Lung (tissue), 12 donors: ENCODE data around the gene DCUN1D2. TPM values are rescaled to one million over a fixed set of nuclear protein-coding genes. Genes with fewer than 3 reads are reported as not detected.

Experiments
- ATAC-seq: fragments of 200-7000 bp; cut with Tn5 transposase; one replicate; pipeline ENCODE4 v1.9.1; 2020; ENCODE audit warnings: moderate number of reproducible peaks; ENCODE audit not compliant: insufficient read depth, low FRiP score
- DNase-seq, 3 donors: peaks; one replicate each; pipeline ENCODE4 v3.0.0-alpha.2; 2013 to 2017
- H3K27ac ChIP-seq, 2 donors: one replicate each; pipeline ENCODE4 v1.5.1; 2013; ENCODE audit warnings: mild to moderate bottlenecking in 2 of 2, moderate library complexity in 2 of 2, control low read depth in 1 of 2, inconsistent platforms in 1 of 2, low read depth in 1 of 2, low read length in 1 of 2
- H3K27me3 ChIP-seq, 3 donors: one replicate each; pipeline ENCODE4 v1.5.1; 2013; ENCODE audit warnings: low read length in 2 of 3; ENCODE audit not compliant: control insufficient read depth in 3 of 3, insufficient read depth in 3 of 3
- H3K36me3 ChIP-seq, 4 donors: one replicate each; pipeline ENCODE4 v1.5.1; 2013; ENCODE audit warnings: low read length in 4 of 4, mild to moderate bottlenecking in 1 of 4, moderate library complexity in 1 of 4; ENCODE audit not compliant: control insufficient read depth in 4 of 4, insufficient read depth in 4 of 4
- H3K4me1 ChIP-seq, 5 donors: one replicate each; pipeline ENCODE4 v1.5.1; 2013; ENCODE audit warnings: low read length in 5 of 5, mild to moderate bottlenecking in 2 of 5, moderate library complexity in 1 of 5; ENCODE audit not compliant: control insufficient read depth in 5 of 5, insufficient read depth in 5 of 5
- H3K4me3 ChIP-seq: one replicate; pipeline ENCODE4 v1.5.1; 2013; ENCODE audit warnings: mild to moderate bottlenecking, control low read depth, moderate library complexity
- H3K9ac ChIP-seq, 2 donors: one replicate each; pipeline ENCODE4 v1.5.1; 2013; ENCODE audit warnings: low read length in 2 of 2, control low read depth in 1 of 2; ENCODE audit not compliant: insufficient read depth in 1 of 2
- H3K9me3 ChIP-seq, 4 donors: one replicate each; pipeline ENCODE4 v1.5.1; 2013; ENCODE audit warnings: low read length in 3 of 4, mild to moderate bottlenecking in 1 of 4, moderate library complexity in 1 of 4; ENCODE audit not compliant: control insufficient read depth in 4 of 4, insufficient read depth in 3 of 4
- WGBS, 2 donors: extraction: QIAGEN DNeasy Blood & Tissue Kit; methylation state at CpG; one replicate each; pipeline ENCODE4 v1.1.7; 2013; 5-methylcytosine and 5-hydroxymethylcytosine counted together
- polyA plus RNA-seq, 2 donors: library from polyadenylated mRNA; stranded (reverse); fragments of 200-250 nt; gene quantifications; one replicate each; pipeline ENCODE4 v1.2.1, GENCODE V29; 2013
- total RNA-seq, 2 donors: library from RNA; depleted of rRNA in 1 of 2; stranded (reverse); fragments of >200 nt in 1 of 2; gene quantifications; one replicate each; pipeline ENCODE4 v1.2.1, GENCODE V29; 2014 to 2021
- TF ChIP-seq, protein P1 (sequence below): IDR thresholded peaks from 2 replicates; pipeline ENCODE4 v1.5.1; 2012; ENCODE audit warnings: mild to moderate bottlenecking; ENCODE audit errors: control extremely low read depth, extremely low read depth
- donor health status: control.
- donor health status: control.
- donor health status: Bipolar disorder and iron deficiency.
- donor health status: healthy.
- donor health status: DM: yes; HTN: yes; CAD: no.

Gene DCUN1D2
- total and polyA plus RNA-seq, 4 donors, result 6.9 to 21.1 (median 13.8) TPM

- TF ChIP-seq, protein P1, sequence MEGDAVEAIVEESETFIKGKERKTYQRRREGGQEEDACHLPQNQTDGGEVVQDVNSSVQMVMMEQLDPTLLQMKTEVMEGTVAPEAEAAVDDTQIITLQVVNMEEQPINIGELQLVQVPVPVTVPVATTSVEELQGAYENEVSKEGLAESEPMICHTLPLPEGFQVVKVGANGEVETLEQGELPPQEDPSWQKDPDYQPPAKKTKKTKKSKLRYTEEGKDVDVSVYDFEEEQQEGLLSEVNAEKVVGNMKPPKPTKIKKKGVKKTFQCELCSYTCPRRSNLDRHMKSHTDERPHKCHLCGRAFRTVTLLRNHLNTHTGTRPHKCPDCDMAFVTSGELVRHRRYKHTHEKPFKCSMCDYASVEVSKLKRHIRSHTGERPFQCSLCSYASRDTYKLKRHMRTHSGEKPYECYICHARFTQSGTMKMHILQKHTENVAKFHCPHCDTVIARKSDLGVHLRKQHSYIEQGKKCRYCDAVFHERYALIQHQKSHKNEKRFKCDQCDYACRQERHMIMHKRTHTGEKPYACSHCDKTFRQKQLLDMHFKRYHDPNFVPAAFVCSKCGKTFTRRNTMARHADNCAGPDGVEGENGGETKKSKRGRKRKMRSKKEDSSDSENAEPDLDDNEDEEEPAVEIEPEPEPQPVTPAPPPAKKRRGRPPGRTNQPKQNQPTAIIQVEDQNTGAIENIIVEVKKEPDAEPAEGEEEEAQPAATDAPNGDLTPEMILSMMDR, result no peak
- peaks cover 0 to 27% (median 2%) of the 10 kb centered on the region in 5 donors for H3K4me1 ChIP-seq
- DNase-seq, result no peak
- WGBS, 2 donors, result 82% methylated on average over 11 of the region's 11 CpGs
- no peak overlapping the region for H3K9ac ChIP-seq
- no peaks in the 10 kb centered on the region for H3K36me3 ChIP-seq
- no peak overlapping the region for H3K27ac ChIP-seq
- peaks cover 0 to under 1% (median 0%) of the 10 kb centered on the region in 4 donors for H3K9me3 ChIP-seq
- no peak for ATAC-seq
- H3K4me3 ChIP-seq, result no peak overlapping the region
- H3K27me3 ChIP-seq, result no peaks in the 10 kb centered on the region
Observed at GRCh38 chr13:113423520-113424163, 66.9 kb downstream of the DCUN1D2 start.

- Histone ChIP-seq H3K4me1 (peaks cover 0 to 27% (median 2%) of the 10 kb centered on the region in 5 donors), H3K36me3 (no peaks in the 10 kb centered on the region), H3K9me3 (peaks cover 0 to 2% (median 0%) of the 10 kb centered on the region in 4 donors), H3K27ac (no peak overlapping the region), H3K9ac (no peak overlapping the region), H3K27me3 (peaks cover 0 to 4% (median 0%) of the 10 kb centered on the region in 3 donors), H3K4me3 (no peak overlapping the region)
- WGBS, 2 donors, result 83 to 86% methylated on average over 26 of the region's 26 CpGs
- TF ChIP-seq, protein P1, result no peak
- ATAC-seq, result no peak
- peak in 1 of 3 donors; percentile 42 for DNase-seq
Observed at GRCh38 chr13:113422807-113423519, 67.5 kb downstream of the DCUN1D2 start.

GRCh38 chr13:113421673-113422270 is 68.7 kb downstream of the DCUN1D2 start:
- H3K4me1 ChIP-seq, result peaks cover 0 to 27% (median 2%) of the 10 kb centered on the region in 5 donors
- 80 to 88% methylated on average over 15 of the region's 15 CpGs for WGBS, 2 donors
- H3K27ac ChIP-seq, result no peak overlapping the region
- peaks cover 0 to 2% (median 0%) of the 10 kb centered on the region in 4 donors for H3K9me3 ChIP-seq
- peaks cover 0 to 4% (median 0%) of the 10 kb centered on the region in 3 donors for H3K27me3 ChIP-seq
- no peaks in the 10 kb centered on the region for H3K36me3 ChIP-seq
- ATAC-seq (no peak), DNase-seq (peak; percentile 90 to 96 (median 95))
- no peak overlapping the region for H3K9ac ChIP-seq
- no peak overlapping the region for H3K4me3 ChIP-seq
- TF ChIP-seq, protein P1, result no peak
